Upper lobe of right lung (tissue), 1 donor: ENCODE data around the gene ULBP2. TPM values are rescaled to one million over a fixed set of nuclear protein-coding genes. Genes with fewer than 3 reads are reported as not detected.

Experiments used
- ATAC-seq: fragments of 200-7000 bp; cut with Tn5 transposase; one replicate; pipeline ENCODE4 v1.9.1; 2020; ENCODE audit warnings: mild to moderate bottlenecking, moderate library complexity
- DNase-seq: peaks from one replicate; pipeline ENCODE4 v3.0.0-alpha.2; 2020
- H3K27ac ChIP-seq: fragments of 200-600 bp; one replicate; pipeline ENCODE4 v1.8.0; 2022
- H3K27me3 ChIP-seq: fragments of 200-600 bp; one replicate; pipeline ENCODE4 v1.8.0; 2022; ENCODE audit warnings: mild to moderate bottlenecking
- H3K36me3 ChIP-seq: fragments of 200-600 bp; one replicate; pipeline ENCODE4 v1.8.0; 2022
- H3K4me1 ChIP-seq: fragments of 200-600 bp; one replicate; pipeline ENCODE4 v1.8.0; 2022
- H3K4me3 ChIP-seq: fragments of 200-600 bp; one replicate; pipeline ENCODE4 v1.8.0; 2022; ENCODE audit warnings: mild to moderate bottlenecking
- H3K9me3 ChIP-seq: fragments of 200-600 bp; one replicate; pipeline ENCODE4 v1.8.0; 2022
- CTCF ChIP-seq: fragments of 200-600 bp; IDR thresholded peaks from one replicate; pipeline ENCODE4 v1.8.0; 2022; ENCODE audit warnings: antibody characterized with exemption
- intact Hi-C: fragments of 100-400 bp; cut with DNase I; formaldehyde crosslinking; loops from one replicate; pipeline ENCODE4 v1.11.0; 2022
- total RNA-seq: library from RNA; stranded (reverse); fragmentation: NEBNext Ultra II Directional; extraction: Animal tissue kit (Norgen Biotek cat#: 25700); gene quantifications from one replicate; pipeline ENCODE4 v1.2.1, GENCODE V29; 2021
- donor health status: DM: no; HTN: yes; CAD: no; lungs with severe emphysema.

The ULBP2 gene
- total RNA-seq, 1 donor from 2014 or later, result 2.3 TPM

DNA sequence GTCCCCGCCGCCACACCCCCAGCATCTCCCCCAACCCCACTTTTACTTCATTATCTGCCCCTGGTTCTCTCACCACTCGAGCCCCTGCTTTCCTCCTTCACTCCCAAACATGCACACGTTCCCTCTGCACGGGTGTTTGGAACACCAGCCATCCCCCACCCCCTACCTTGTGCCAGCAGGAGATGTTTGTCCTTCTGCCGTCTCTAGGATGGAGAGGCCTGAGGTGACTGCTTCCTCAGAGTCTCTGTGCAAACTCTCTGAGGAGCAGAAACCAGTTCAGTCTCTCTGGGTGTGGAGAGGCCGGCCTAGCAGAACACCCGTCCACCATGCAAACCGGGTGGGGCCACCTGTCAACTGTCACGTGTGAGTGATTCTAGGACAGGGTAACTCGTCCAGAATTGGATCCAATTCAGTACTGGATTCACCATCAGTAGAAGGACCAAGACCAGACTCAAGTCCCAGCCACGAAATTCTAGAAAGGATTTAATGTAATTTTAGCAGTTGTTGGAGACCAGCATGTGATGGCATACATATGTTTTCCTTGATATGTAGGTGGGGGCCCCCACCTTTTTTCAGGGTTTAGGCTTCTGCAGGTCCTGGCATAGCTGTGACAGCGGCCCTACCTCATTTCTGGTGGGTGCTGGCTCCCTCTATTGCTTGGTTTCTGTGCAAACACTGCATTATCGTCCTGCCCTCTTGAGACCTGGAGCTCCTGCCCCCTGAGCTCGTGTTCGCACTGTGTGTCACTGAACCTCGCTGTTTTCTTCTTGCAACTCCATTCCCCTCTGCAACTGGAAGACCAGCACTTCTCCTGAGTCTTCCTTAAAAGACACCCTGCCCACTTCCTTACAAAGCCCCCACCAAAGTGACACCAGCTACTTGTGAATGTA lies 43.7 kb upstream of the ULBP2 start, which contains the start of gene RAET1E:
Gene RAET1E, minus strand, starts transcription at position 259 of the 890 bp plus-strand sequence. CDS start 7,212 bp downstream, outside the sequence.
- Histone ChIP-seq H3K9me3 (no peaks in the 10 kb centered on the region), H3K27ac (peak within 1 kb of the TSS; percentile 72), H3K4me1 (peaks cover 30% of the 10 kb centered on the region), H3K27me3 (no peaks in the 10 kb centered on the region), H3K4me3 (peak within 1 kb of the TSS; percentile 11), H3K36me3 (no peaks in the 10 kb centered on the region)
- DNase-seq, result peak; percentile 40
- TF ChIP-seq CTCF, result no peak
- intact Hi-C loops, result no loop called here
- ATAC-seq, result peak; percentile 27

- no peak for ATAC-seq
- Histone ChIP-seq H3K4me1 (peaks cover 30% of the 10 kb centered on the region), H3K4me3 (no peak overlapping the region), H3K27ac (no peak overlapping the region), H3K9me3 (no peaks in the 10 kb centered on the region), H3K36me3 (no peaks in the 10 kb centered on the region), H3K27me3 (no peaks in the 10 kb centered on the region)
- no peak for TF ChIP-seq CTCF
- intact Hi-C loops, result no loop called here
- peak; percentile 18 for DNase-seq
Observed at GRCh38 chr6:149898966-149899365, 42.8 kb upstream of the ULBP2 start.

GRCh38 chr6:149899486-149899885 lies 42.3 kb upstream of the ULBP2 start:
- ATAC-seq (no peak), DNase-seq (peak; percentile 21)
- intact Hi-C loops, result no loop called here
- Histone ChIP-seq H3K27ac (no peak overlapping the region), H3K4me3 (no peak overlapping the region), H3K27me3 (no peaks in the 10 kb centered on the region), H3K9me3 (no peaks in the 10 kb centered on the region), H3K36me3 (no peaks in the 10 kb centered on the region), H3K4me1 (peaks cover 30% of the 10 kb centered on the region)
- no peak for TF ChIP-seq CTCF

DNA sequence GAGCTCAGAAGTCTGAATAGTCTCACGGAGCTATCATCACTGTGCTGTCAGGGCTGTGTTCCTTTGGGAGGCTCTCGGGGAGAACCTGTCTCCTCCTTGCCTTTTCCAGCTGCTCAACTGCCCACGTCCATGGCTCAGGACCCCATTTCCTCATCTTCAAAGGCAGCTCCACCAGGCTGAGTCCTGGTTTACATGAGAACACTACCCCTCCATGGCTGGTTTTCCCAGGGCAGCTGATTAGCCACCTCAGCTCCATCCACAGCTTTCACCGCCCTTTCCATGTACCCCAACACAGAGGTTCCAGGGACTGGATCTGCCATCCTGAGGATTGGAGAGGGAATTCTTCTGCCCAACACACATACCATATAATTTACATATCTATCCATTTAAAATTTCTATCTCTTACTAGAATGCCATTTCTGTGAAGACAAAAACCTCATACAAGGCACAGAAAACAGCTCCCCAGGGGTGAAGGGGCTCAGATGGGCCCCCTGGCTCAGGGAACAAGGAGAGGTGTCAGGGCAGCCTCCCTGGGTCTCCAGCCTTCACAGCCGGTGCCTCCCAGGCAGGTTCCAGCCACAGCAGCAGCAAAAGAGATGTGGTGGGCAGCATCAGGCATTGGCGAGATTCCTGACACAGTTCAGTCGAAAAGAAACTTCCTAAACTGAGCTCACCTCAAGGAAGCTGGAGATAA lies 41.7 kb upstream of the ULBP2 start:
- TF ChIP-seq CTCF, result no peak
- peak; percentile 34 for DNase-seq
- intact Hi-C loops, result no loop called here
- Histone ChIP-seq H3K27me3 (no peaks in the 10 kb centered on the region), H3K36me3 (no peaks in the 10 kb centered on the region), H3K4me1 (peaks cover 25% of the 10 kb centered on the region), H3K4me3 (no peak overlapping the region), H3K9me3 (no peaks in the 10 kb centered on the region), H3K27ac (no peak overlapping the region)
- no peak for ATAC-seq

DNA sequence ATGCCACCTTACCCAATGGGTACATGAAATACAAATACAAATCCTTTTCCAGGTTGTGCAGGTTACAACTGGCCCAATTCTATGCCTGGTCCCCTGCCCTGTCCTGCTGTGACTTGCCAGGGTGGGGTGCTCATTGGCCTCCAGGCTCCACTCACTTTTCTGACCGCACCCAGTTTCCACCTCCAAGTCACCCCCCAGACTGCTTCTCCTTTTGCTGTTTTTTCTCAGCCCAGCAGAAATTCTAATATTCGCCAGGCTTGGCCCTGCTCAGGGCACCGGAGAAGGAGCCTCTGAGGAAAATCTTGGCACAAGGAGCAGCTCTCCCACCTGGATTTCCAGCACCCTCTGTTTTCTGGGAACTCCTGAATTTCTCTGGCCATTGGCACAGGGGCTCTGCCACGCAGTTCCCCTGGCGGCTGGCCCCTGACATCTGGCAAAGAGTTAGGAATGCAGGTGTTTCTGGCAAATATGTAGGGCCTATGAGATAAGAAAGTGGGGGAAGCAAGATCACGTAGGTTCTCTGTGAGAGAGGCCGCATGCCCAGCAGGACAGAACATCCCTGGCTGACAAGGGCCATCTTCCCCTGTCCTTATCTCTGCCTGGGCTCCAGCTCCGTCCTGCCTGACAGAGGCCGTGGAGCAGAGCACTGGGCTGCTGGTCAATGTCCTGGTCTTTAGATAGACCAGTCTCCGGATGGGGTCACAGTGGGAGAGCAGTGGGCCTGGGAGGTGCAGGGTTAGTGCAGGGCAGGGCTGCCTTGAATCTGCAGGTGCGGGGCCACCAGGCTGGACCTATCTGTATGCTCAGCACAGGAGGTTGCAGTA lies 41.0 kb upstream of the ULBP2 start:
- no peak overlapping the region for H3K27ac ChIP-seq
- TF ChIP-seq CTCF, result no peak
- H3K9me3 ChIP-seq, result no peaks in the 10 kb centered on the region
- no peaks in the 10 kb centered on the region for H3K36me3 ChIP-seq
- ATAC-seq (no peak), DNase-seq (peak; percentile 57)
- H3K27me3 ChIP-seq, result no peaks in the 10 kb centered on the region
- no peak overlapping the region for H3K4me3 ChIP-seq
- intact Hi-C loops, result no loop called here
- peaks cover 18% of the 10 kb centered on the region for H3K4me1 ChIP-seq
